GM12801 (cell line): ENCODE data around the gene OST4.

Experiments
- TF ChIP-seq, protein P1 (sequence below): IDR thresholded peaks from one replicate; pipeline ENCODE4 v1.5.1; 2011; ENCODE audit warnings: control low read depth; ENCODE audit not compliant: insufficient read length; ENCODE audit errors: extremely low read depth

Gene OST4

DNA sequence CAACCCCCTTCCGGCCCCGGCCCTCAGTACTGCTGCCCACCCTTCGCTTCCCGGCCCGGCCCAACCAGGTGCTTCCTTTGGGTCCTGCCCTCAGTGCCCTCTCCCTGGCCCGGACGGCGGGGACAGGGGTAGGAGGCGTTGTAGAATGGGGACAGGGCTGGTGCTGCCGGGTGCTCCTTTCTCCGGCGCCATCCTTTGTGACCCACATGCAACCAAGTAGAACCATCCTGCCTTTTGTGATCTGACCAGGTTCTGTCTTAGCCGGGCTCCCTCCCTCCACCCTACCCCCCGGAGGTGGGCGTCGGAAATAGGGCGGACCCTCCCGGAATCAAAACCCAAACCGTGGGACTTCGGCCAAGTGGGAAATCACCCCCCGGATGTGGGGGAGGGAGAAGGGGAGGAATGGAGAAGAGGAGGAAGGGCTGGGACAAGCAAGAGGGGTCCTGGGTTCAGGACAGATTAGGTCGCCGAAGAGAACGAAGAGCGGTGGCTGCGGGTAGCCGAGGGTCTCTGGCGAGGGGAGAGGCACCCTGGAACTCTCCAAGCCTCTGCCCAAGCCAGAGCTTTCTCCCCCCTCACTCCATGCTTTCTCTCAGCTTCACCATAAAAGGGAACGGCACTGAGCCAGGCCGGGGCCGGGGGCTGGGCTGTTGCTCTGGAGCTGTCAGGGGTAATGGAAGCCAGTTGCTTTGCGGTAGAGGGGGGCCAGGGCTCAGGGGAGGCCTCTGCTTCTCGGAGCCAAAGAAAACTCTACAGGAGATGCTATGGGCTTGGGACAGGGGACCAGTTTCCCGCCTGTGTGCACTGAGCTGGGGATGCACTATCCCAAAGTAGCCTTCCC lies 756 bp upstream of the OST4 start:
- TF ChIP-seq, protein P1, sequence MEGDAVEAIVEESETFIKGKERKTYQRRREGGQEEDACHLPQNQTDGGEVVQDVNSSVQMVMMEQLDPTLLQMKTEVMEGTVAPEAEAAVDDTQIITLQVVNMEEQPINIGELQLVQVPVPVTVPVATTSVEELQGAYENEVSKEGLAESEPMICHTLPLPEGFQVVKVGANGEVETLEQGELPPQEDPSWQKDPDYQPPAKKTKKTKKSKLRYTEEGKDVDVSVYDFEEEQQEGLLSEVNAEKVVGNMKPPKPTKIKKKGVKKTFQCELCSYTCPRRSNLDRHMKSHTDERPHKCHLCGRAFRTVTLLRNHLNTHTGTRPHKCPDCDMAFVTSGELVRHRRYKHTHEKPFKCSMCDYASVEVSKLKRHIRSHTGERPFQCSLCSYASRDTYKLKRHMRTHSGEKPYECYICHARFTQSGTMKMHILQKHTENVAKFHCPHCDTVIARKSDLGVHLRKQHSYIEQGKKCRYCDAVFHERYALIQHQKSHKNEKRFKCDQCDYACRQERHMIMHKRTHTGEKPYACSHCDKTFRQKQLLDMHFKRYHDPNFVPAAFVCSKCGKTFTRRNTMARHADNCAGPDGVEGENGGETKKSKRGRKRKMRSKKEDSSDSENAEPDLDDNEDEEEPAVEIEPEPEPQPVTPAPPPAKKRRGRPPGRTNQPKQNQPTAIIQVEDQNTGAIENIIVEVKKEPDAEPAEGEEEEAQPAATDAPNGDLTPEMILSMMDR, result no peak

DNA sequence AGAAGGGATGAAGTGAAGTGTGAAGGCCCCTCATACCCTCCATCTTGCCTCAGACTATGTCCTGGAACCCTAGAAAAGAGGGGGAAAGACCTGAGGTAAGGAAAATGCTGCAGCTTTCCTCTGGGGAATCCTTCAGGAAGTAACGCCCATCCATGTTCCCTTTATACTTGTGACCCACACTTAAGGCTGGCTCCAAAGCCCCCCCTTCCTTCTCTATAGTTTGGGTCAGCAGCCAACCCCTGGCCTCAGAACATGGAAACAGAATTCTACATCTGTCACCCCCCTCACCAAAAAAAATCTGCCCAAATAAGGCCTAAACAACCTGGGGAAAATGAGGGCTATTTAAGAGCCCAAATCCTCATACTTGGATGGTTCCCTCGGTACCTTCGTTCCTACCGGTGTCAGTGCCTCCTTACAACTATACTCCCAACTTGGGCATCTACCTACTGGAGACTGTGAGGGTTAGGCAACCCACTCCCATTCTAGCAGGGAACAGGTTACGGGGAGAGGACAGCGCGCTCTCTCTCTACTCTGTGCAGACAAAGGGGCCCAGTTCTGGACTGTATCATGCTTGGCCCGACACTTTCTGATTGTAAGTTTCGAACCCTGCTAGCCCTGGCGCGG lies 689 bp downstream of the OST4 start:
- TF ChIP-seq, protein P1, result no peak

DNA sequence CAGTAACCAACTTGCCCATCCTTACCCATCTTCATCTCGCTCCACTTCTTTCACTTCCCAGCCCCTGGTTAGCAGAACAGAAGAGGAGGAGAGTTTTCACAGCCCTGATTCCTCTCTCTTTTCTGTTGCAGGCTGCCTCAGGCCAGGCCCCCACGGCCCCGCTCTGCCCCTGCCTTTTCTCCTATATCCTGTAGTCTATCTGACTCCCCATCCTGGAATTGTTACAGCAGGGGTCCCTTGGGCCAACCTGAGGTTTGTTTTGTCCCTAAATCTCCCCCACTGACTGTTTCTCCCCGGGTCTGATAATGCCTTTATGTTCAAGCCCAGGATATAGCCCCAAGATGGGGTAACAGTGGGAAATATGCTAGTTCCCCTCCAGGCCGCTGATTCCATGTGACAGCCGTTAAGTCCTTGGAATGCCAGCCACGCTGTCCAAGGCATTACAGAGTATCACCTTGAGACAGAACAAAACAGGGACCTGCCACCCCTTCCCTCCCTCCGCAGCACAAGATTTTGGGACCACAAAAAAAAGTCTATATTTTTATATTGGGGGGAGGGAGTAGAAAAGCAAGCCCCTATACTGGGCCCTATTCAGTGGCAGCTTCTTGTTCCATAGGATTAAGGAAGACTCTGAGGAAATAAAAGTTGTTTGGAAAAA lies 1.4 kb downstream of the OST4 start:
- TF ChIP-seq, protein P1, result no peak

DNA sequence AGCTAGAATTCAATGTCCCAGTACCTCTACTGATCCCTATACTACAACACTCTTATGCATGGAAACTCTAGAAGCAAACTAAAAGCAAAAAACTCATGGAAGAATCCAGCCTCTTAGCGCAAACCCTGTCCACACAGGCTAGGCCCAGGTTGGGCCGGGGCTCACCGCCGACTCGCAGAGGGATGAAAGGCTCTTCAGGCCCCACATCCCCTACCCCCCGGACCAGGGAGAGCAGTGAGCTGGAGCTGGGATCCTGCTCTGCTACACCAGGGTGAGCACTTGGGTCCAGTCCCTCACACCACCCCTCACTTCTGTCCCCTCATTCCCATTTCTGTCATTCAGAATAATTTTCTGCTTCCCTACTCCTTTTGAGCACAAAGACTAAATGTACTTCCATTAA lies 2.0 kb downstream of the OST4 start:
- TF ChIP-seq, protein P1, result no peak

DNA sequence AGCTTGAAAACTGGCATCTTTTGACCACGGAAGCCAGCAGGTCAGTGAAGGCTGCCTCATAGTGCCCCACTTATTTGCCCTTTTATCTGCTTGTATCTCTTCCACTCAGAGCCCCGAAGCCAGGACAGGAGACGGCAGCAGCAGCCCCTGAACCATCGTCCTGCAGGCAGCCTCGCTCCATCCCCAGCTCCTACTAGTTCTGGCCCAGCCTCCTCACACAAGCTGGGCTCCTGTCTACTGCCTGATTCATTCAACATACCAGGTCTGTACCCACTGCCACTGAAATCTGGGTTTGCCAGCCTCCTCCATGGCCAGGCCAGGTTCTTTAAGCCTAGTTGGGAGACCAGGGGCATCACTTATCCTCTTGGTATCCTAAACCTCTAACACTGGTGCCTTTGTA lies 4.1 kb downstream of the OST4 start:
- TF ChIP-seq, protein P1, result no peak

DNA sequence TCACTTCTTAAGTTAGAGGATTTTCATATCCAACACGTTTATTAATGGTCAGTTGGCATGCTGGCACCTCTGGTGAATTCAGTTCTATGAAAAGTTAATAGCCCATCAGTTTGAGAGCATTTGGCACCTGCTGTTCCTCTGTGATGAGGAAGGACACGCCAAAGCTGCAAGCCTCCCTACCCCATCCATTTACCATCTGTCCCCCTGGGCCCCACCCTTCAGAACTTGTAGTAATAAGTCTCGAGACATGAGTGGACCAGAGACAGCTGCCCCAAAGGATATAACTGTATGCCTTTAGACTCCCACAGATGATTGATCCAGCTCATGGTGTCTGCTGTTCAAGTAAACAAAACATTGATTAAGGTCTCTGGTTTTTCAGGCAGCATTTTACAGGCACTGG lies 6.3 kb downstream of the OST4 start:
- TF ChIP-seq, protein P1, result no peak

DNA sequence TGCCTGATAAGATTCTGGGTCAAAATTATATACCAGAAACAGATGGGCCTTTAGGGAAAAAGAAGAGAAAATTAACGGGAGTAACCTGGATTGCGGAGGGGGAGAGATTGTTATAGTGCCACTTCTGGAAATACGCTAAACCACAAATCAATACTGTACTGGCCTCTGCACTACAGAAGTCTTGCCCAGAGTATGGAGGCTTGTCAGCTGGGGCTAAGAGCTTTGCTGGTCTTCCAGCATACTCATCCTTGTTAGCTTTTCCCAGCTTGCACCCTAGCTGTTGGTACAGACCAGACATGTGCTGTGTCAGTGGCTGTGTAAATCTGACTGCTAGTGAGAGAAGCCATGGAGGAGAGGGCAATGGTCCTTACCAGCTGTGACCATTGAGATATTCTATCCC lies 11.1 kb downstream of the OST4 start:
- TF ChIP-seq, protein P1, result no peak
